Cardiac ventricle fibroblast (primary cell): ENCODE measurements around the gene CACNG3. TPM values are rescaled to one million over a fixed set of nuclear protein-coding genes. Genes with fewer than 3 reads are reported as not detected.

Experiments used
- total RNA-seq: library from RNA; depleted of rRNA; stranded (reverse); fragments of >200 nt; gene quantifications from 2 replicates; pipeline ENCODE4 v1.2.3, GENCODE V29; 2015

CACNG3 gene
- total RNA-seq = not detected in 2 replicates

DNA sequence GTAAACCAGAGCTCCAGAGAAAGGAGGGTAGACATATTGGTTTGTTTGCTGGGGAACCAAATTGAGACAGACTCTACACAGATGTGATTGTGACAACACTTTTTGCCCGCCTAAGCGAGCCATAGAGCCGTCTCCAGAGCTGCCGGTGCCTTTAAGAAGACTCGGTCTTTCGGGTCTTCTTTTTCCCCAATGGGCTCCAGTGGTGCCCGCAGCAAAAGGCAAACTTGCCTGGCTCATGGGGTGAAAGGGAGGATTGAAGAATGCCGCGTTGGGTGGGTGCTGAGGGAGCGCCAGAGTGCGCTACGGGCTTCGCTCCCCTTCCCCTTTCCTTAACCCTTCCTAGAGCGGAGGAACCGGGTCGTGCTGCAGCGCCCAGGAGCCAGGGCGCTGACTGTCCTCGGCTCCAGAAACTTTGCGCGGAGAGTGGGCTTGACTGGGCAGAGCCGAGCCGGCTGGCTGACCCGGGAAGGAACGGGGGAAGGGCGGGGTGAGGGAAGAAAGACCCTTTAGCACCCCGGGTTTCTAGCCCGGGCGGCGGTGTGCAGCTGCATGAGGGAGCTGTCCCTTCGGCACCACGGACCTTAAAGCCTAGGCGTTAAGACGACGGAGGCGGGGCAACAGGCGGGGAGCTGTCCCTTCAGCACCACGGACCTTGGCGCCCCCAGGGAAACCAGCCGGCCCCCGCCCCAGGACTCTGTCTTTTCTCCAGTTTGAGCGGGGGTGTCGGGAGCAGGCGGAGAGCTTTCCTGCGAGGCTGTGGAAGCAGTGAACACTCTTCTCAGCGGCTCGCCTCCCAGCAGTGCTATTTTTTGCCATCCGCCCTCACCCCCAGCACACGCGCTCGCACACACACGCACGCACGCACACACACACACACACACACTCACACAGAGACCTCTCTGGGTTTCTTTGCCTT is at the start of gene CACNG3:
Gene CACNG3 (plus strand): TSS at position 880 of the 916 bp plus-strand sequence. CDS start 420 bp downstream, outside the sequence.

